ENCODE measurements around the gene HOXD3. TPM values are rescaled to one million over a fixed set of nuclear protein-coding genes. Genes with fewer than 3 reads are reported as not detected.

HOXD3 gene
- total RNA-seq, 4 donors from 2014 or later = 0.40 to 2.9 (median 1.5) TPM; not detected in 1

DNA sequence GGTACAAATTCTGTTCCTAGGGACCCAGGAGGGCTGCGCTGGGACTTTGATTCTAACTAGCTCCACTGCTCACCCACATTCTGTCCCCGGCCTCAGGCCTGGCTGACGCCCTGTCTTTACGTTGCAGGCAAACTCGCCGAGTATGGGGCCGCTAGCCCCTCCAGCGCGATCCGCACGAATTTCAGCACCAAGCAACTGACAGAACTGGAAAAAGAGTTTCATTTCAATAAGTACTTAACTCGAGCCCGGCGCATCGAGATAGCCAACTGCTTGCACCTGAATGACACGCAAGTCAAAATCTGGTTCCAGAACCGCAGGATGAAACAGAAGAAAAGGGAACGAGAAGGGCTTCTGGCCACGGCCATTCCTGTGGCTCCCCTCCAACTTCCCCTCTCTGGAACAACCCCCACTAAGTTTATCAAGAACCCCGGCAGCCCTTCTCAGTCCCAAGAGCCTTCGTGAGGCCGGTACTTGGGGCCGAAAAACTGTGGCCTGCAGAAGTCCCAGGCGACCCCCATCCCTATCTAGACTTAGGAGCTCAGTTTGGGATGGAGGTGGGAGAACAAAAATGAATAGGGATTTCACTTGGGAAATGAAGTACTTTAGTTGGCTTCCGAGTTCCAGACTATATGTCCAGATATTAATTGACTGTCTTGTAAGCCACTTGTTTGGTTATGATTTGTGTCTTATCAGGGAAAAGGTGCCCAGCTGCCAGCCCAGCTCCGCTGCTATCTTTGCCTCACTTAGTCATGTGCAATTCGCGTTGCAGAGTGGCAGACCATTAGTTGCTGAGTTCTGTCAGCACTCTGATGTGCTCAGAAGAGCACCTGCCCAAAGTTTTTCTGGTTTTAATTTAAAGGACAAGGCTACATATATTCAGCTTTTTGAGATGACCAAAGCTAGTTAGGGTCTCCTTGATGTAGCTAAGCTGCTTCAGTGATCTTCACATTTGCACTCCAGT is 32.9 kb downstream of the HOXD3 start:
- 21 to 22% methylated on average over 23 to 25 of the region's 28 CpGs for WGBS, 2 donors
- H3K9me3 ChIP-seq = no peaks in the 10 kb centered on the region
- intact Hi-C loops (cut with DNase I) = no loop called here
- H3K36me3 ChIP-seq = no peaks in the 10 kb centered on the region
- H3K4me1 ChIP-seq = peaks cover 11 to 30% (median 18%) of the 10 kb centered on the region in 3 donors
- no peak for TF ChIP-seq POLR2A (IDR thresholded peaks at IDR 0.05)
- TF ChIP-seq, protein P1, sequence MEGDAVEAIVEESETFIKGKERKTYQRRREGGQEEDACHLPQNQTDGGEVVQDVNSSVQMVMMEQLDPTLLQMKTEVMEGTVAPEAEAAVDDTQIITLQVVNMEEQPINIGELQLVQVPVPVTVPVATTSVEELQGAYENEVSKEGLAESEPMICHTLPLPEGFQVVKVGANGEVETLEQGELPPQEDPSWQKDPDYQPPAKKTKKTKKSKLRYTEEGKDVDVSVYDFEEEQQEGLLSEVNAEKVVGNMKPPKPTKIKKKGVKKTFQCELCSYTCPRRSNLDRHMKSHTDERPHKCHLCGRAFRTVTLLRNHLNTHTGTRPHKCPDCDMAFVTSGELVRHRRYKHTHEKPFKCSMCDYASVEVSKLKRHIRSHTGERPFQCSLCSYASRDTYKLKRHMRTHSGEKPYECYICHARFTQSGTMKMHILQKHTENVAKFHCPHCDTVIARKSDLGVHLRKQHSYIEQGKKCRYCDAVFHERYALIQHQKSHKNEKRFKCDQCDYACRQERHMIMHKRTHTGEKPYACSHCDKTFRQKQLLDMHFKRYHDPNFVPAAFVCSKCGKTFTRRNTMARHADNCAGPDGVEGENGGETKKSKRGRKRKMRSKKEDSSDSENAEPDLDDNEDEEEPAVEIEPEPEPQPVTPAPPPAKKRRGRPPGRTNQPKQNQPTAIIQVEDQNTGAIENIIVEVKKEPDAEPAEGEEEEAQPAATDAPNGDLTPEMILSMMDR (IDR thresholded peaks at IDR 0.05) = no peak
- no peak for DNase-seq
- peak overlapping the region in 3 of 4 donors; percentile 46 to 71 (median 55) for H3K4me3 ChIP-seq
- H3K27ac ChIP-seq = no peak overlapping the region
- H3K27me3 ChIP-seq = peaks cover 6 to 100% (median 20%) of the 10 kb centered on the region in 4 donors

DNA sequence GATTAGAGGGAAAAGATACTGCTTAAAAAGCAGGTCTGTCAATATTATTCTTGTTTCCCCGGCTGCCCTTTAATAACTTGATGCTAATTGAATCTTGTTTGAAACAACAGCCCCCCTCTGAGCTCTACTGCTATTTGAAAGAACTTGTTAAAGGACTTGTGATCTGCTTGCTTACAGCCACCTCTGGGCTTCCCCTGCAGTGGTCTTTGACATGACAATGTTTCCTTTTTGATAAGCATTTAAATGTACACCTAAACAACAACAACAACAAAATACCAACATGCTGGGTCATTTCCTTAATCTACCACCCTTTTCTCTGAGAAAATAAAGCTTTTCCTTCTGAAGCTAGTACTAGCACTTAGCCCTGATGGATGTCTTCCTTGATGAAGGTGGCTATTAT is 35.2 kb downstream of the HOXD3 start:
- no peaks in the 10 kb centered on the region for H3K36me3 ChIP-seq
- no peak overlapping the region for H3K4me3 ChIP-seq
- WGBS, 2 donors = 12 to 19% methylated on average over 1 of the region's 1 CpG
- no peaks in the 10 kb centered on the region for H3K9me3 ChIP-seq
- no peak for DNase-seq
- peaks cover 11 to 28% (median 18%) of the 10 kb centered on the region in 3 donors for H3K4me1 ChIP-seq
- intact Hi-C loops (cut with DNase I) = no loop called here
- H3K27ac ChIP-seq = no peak overlapping the region
- H3K27me3 ChIP-seq = peaks cover 6 to 99% (median 17%) of the 10 kb centered on the region in 4 donors
- no peak for TF ChIP-seq POLR2A (IDR thresholded peaks at IDR 0.05)
- TF ChIP-seq, protein P1 (IDR thresholded peaks at IDR 0.05) = no peak

DNA sequence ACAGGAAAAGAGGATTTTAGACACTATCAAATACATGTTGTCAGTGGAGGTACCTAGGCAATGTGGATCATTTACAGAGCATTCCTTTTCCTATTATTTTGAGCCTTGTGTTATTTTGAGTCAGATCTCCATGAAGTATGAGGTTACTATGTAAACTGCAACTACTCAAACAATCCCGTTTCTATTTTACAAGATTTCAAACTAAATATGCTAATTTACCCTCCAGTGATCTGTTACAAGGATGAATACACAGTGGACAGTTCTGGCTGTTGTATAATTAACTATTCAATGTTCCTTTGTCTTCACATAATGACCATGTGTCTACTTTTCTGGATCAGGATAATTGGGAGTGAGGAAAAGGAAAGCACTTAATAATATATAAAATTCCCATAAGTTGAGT is 35.9 kb downstream of the HOXD3 start:
- H3K9me3 ChIP-seq = no peaks in the 10 kb centered on the region
- peaks cover 8 to 21% (median 17%) of the 10 kb centered on the region in 3 donors for H3K4me1 ChIP-seq
- WGBS, 2 donors = 16 to 25% methylated on average over 1 of the region's 1 CpG
- peaks cover 6 to 99% (median 17%) of the 10 kb centered on the region in 4 donors for H3K27me3 ChIP-seq
- no peak for DNase-seq
- intact Hi-C loops (cut with DNase I) = no loop called here
- no peaks in the 10 kb centered on the region for H3K36me3 ChIP-seq
- no peak overlapping the region for H3K27ac ChIP-seq
- no peak for TF ChIP-seq POLR2A (IDR thresholded peaks at IDR 0.05)
- TF ChIP-seq, protein P1 (IDR thresholded peaks at IDR 0.05) = no peak
- no peak overlapping the region for H3K4me3 ChIP-seq

DNA sequence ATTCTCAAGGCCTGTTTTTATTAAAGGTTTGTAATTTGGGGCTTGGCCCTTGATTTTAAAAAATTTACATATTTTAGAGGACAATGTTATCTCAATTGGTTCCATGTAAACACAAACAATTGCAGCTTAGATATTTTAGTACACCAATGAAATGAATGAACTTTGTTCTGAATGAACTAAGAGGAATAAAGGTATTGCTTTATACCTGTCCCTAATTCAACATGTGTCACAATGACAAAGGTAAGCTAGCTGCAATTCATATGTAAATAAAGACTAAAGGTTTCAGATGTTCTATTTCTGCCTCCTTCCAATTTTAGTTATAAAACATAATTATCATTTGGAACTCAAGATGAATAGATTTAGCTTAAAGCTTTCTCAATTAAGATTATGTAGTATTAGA is 42.8 kb downstream of the HOXD3 start:
- intact Hi-C loops (cut with DNase I) = no loop called here
- no peak overlapping the region for H3K27ac ChIP-seq

More for the DNA sequence above, 42.8 kb downstream of the HOXD3 start:
- H3K9me3 ChIP-seq = peaks cover 0 to 4% (median 0%) of the 10 kb centered on the region in 3 donors
- H3K4me3 ChIP-seq = no peak overlapping the region
- TF ChIP-seq POLR2A (IDR thresholded peaks at IDR 0.05) = no peak
- TF ChIP-seq, protein P1 (IDR thresholded peaks at IDR 0.05) = no peak
- no peaks in the 10 kb centered on the region for H3K4me1 ChIP-seq
- H3K27me3 ChIP-seq = peaks cover 0 to 85% (median 0%) of the 10 kb centered on the region in 4 donors
- H3K36me3 ChIP-seq = no peaks in the 10 kb centered on the region
- DNase-seq = no peak

All from esophagus squamous epithelium (tissue), 5 donors.